ENCODE data around the gene RFWD3. TPM values are rescaled to one million over a fixed set of nuclear protein-coding genes. Genes with fewer than 3 reads are reported as not detected.

RFWD3 gene
- total RNA-seq, 2 donors from 2014 or later, result 2.9 to 9.7 TPM

DNA sequence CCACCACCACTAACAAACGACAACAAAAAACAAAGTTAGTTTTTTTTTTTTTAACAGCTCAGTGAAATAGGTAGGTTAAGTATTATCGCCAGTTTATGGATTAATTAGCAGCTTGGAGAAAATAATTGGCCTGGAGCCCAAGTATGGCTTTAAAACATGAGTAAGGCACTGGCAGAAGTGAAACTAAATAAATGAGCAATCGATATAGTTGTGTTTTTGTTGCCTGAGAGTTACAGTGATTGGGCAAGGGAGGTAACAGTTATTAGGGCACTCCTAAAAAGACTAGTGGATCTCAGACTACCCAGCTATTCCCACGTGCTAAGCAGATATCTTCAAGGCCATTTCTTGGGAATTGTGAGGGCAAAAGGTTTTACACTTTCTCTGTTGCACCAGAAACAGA is 31.5 kb upstream of the RFWD3 start:
- no peaks in the 10 kb centered on the region for H3K36me3 ChIP-seq
- H3K27ac ChIP-seq, result no peak overlapping the region
- no peak for DNase-seq (ENCODE audit: low spot score)
- H3K9me3 ChIP-seq, result no peaks in the 10 kb centered on the region
- TF ChIP-seq, protein P1, sequence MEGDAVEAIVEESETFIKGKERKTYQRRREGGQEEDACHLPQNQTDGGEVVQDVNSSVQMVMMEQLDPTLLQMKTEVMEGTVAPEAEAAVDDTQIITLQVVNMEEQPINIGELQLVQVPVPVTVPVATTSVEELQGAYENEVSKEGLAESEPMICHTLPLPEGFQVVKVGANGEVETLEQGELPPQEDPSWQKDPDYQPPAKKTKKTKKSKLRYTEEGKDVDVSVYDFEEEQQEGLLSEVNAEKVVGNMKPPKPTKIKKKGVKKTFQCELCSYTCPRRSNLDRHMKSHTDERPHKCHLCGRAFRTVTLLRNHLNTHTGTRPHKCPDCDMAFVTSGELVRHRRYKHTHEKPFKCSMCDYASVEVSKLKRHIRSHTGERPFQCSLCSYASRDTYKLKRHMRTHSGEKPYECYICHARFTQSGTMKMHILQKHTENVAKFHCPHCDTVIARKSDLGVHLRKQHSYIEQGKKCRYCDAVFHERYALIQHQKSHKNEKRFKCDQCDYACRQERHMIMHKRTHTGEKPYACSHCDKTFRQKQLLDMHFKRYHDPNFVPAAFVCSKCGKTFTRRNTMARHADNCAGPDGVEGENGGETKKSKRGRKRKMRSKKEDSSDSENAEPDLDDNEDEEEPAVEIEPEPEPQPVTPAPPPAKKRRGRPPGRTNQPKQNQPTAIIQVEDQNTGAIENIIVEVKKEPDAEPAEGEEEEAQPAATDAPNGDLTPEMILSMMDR (IDR thresholded peaks at IDR 0.05), result no peak
- peaks cover 0 to 6% of the 10 kb centered on the region in 2 donors for H3K4me1 ChIP-seq
- H3K27me3 ChIP-seq, result no peaks in the 10 kb centered on the region
- no peak overlapping the region for H3K4me3 ChIP-seq

- H3K27me3 ChIP-seq, result no peaks in the 10 kb centered on the region
- H3K9me3 ChIP-seq, result no peaks in the 10 kb centered on the region
- TF ChIP-seq, protein P1 (IDR thresholded peaks at IDR 0.05), result no peak
- DNase-seq (ENCODE audit: low spot score), result peak; percentile 92
- H3K27ac ChIP-seq, result peak overlapping the region; percentile 22 to 23
- H3K36me3 ChIP-seq, result no peaks in the 10 kb centered on the region
- H3K4me1 ChIP-seq, result peaks cover 0 to 6% of the 10 kb centered on the region in 2 donors
- peak overlapping the region; percentile 32 to 44 for H3K4me3 ChIP-seq
Observed at GRCh38 chr16:74695450-74696422, 29.1 kb upstream of the RFWD3 start.

GRCh38 chr16:74691093-74691855 is 24.6 kb upstream of the RFWD3 start:
- no peaks in the 10 kb centered on the region for H3K4me1 ChIP-seq
- H3K27ac ChIP-seq, result no peak overlapping the region
- H3K9me3 ChIP-seq, result no peaks in the 10 kb centered on the region
- no peak overlapping the region for H3K4me3 ChIP-seq
- TF ChIP-seq, protein P1 (IDR thresholded peaks at IDR 0.05), result no peak
- no peak for DNase-seq (ENCODE audit: low spot score)
- H3K36me3 ChIP-seq, result no peaks in the 10 kb centered on the region
- no peaks in the 10 kb centered on the region for H3K27me3 ChIP-seq

DNA sequence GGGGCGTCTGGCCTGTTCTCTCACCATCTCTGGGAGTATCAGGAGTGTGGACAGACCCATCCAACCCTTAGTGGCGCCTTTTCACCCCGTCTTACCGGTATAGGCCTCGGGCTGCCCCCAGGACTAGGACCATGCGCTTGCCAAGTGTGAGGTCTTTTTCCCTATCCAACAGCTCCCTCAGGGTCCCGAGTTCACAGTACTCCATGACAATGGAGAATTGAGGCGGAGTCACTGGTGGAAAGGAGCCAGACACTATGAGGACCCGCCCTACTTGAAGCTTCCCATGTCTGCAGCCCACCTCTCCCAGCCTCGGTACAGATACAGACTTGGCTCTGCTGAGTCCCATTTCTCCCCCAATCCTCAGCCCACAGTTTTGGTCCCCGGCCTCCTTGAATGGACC is 15.9 kb upstream of the RFWD3 start:
- Histone ChIP-seq H3K4me3 (no peak overlapping the region), H3K27ac (no peak overlapping the region), H3K9me3 (no peaks in the 10 kb centered on the region), H3K4me1 (no peaks in the 10 kb centered on the region), H3K27me3 (no peaks in the 10 kb centered on the region), H3K36me3 (peaks cover 6% of the 10 kb centered on the region)
- TF ChIP-seq, protein P1 (IDR thresholded peaks at IDR 0.05), result no peak
- DNase-seq (ENCODE audit: low spot score), result no peak

DNA sequence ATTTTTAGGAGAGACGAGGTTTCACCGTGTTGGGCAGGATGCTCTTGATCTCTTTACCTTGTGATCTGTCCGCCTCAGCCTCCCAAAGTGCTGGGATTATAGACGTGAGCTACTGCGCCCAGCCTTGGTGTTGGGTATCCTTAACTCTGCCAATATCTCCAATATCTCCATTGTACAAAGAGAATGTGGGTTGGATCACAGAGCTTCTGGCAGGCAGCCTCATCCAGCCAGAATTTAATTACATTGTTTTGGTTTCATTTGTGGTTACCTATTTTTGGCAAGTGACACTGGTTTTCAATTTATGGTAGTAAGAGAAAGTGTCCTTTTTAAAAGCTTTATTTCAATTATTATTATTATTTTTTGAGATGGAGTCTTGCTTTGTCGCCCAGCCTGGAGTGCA is 14.0 kb upstream of the RFWD3 start:
- Histone ChIP-seq H3K4me1 (no peaks in the 10 kb centered on the region), H3K9me3 (no peaks in the 10 kb centered on the region), H3K27me3 (no peaks in the 10 kb centered on the region), H3K27ac (no peak overlapping the region), H3K4me3 (no peak overlapping the region), H3K36me3 (peaks cover 6% of the 10 kb centered on the region)
- TF ChIP-seq, protein P1 (IDR thresholded peaks at IDR 0.05), result no peak
- no peak for DNase-seq (ENCODE audit: low spot score)

All from right atrium auricular region (tissue), 2 donors.